ENCODE data around the gene CEBPZ.
"Not testable (repeated sequence)": the region's sequence is repeated elsewhere in the genome, so short reads cannot be mapped to it uniquely, and the experiment has no call there.

The CEBPZ gene

GRCh38 chr2:37215250-37215649 lies 16.1 kb downstream of the CEBPZ start:
- no peak for DNase-seq (ENCODE audit: low read depth in 2 of 2)

GRCh38 chr2:37211939-37212338 lies 19.5 kb downstream of the CEBPZ start:
- no peak for DNase-seq (ENCODE audit: low read depth in 2 of 2)

- no peak for DNase-seq (ENCODE audit: low read depth in 2 of 2)
Measured at GRCh38 chr2:37211212-37211611, 20.2 kb downstream of the CEBPZ start.

- DNase-seq (ENCODE audit: low read depth in 2 of 2): not testable (repeated sequence)
Measured at GRCh38 chr2:37206760-37207159, 24.6 kb downstream of the CEBPZ start.

GRCh38 chr2:37205689-37206341 lies 25.6 kb downstream of the CEBPZ start:
- DNase-seq (ENCODE audit: low read depth in 2 of 2): no peak

GRCh38 chr2:37205071-37205661 lies 26.2 kb downstream of the CEBPZ start:
- DNase-seq (ENCODE audit: low read depth in 2 of 2): not testable (repeated sequence)

- DNase-seq (ENCODE audit: low read depth in 2 of 2): no peak
Measured at GRCh38 chr2:37203708-37204107, 27.7 kb downstream of the CEBPZ start.

GRCh38 chr2:37201766-37202165 lies 29.6 kb downstream of the CEBPZ start:
- DNase-seq (ENCODE audit: low read depth in 2 of 2): peak; percentile 24 to 25

GRCh38 chr2:37201208-37201607 lies 30.2 kb downstream of the CEBPZ start:
- no peak for DNase-seq (ENCODE audit: low read depth in 2 of 2)

- no peak for DNase-seq (ENCODE audit: low read depth in 2 of 2)
Measured at GRCh38 chr2:37198681-37199065, 32.7 kb downstream of the CEBPZ start.

GRCh38 chr2:37196320-37197195 lies 34.8 kb downstream of the CEBPZ start, which contains the start of gene CEBPZOS:
Gene CEBPZOS (plus strand): TSS chr2:37196496. CDS start chr2:37199705, 3,209 bp downstream.
- DNase-seq (ENCODE audit: low read depth in 2 of 2): peak; percentile 80 to 87

- not testable (repeated sequence) for DNase-seq (ENCODE audit: low read depth in 2 of 2)
Measured at GRCh38 chr2:37195862-37196319, 35.5 kb downstream of the CEBPZ start.

GRCh38 chr2:37192551-37192950 lies 38.8 kb downstream of the CEBPZ start:
- no peak for DNase-seq (ENCODE audit: low read depth in 2 of 2)

GRCh38 chr2:37191747-37192146 lies 39.6 kb downstream of the CEBPZ start:
- no peak for DNase-seq (ENCODE audit: low read depth in 2 of 2)

GRCh38 chr2:37191253-37191652 lies 40.1 kb downstream of the CEBPZ start:
- DNase-seq (ENCODE audit: low read depth in 2 of 2): no peak

- DNase-seq (ENCODE audit: low read depth in 2 of 2): no peak
Measured at GRCh38 chr2:37190290-37190689, 41.1 kb downstream of the CEBPZ start.

- no peak for DNase-seq (ENCODE audit: low read depth in 2 of 2)
Measured at GRCh38 chr2:37189452-37190153, 41.8 kb downstream of the CEBPZ start.

- no peak for DNase-seq (ENCODE audit: low read depth in 2 of 2)
Measured at GRCh38 chr2:37188570-37188969, 42.8 kb downstream of the CEBPZ start, which contains the start of gene SULT6B1. Gene SULT6B1 (minus strand): TSS chr2:37188670. CDS start chr2:37188640, 30 bp downstream.

- DNase-seq (ENCODE audit: low read depth in 2 of 2): no peak
Measured at GRCh38 chr2:37181726-37182684, 49.4 kb downstream of the CEBPZ start.

- no peak for DNase-seq (ENCODE audit: low read depth in 2 of 2)
Measured at GRCh38 chr2:37180640-37181039, 50.8 kb downstream of the CEBPZ start.

Measured in stimulated activated CD8-positive, alpha-beta memory T cell treated with anti-CD3 and anti-CD28 coated beads, Interleukin-7, amount 100 ng/mL, for 1 hour (primary cell).